ENCODE measurements around the gene ELMO3. TPM values are rescaled to one million over a fixed set of nuclear protein-coding genes. Genes with fewer than 3 reads are reported as not detected.
A peak's percentile ranks its signal among the peaks of the same experiment; 100 is the strongest.

Gene ELMO3
- total RNA-seq, 1 donor from 2014 or later, result 17.5 TPM

GRCh38 chr16:67166598-67167168 is 32.2 kb upstream of the ELMO3 start:
- Histone ChIP-seq H3K27me3 (peaks cover 18% of the 10 kb centered on the region), H3K4me1 (peaks cover 67% of the 10 kb centered on the region)

GRCh38 chr16:67167588-67167987 is 31.3 kb upstream of the ELMO3 start:
- Histone ChIP-seq H3K27me3 (peaks cover 17% of the 10 kb centered on the region), H3K4me3 (no peak overlapping the region), H3K4me1 (peaks cover 58% of the 10 kb centered on the region), H3K9me3 (no peaks in the 10 kb centered on the region), H3K36me3 (no peaks in the 10 kb centered on the region), H3K27ac (no peak overlapping the region)
- DNase-seq (no peak), ATAC-seq (no peak)
- TF ChIP-seq CTCF (IDR thresholded peaks at IDR 0.05), result no peak
- intact Hi-C loops (cut with DNase I), result no loop called here

More at GRCh38 chr16:67166598-67167168, 32.2 kb upstream of the ELMO3 start:
- H3K4me3 ChIP-seq, result no peak overlapping the region
- no peaks in the 10 kb centered on the region for H3K9me3 ChIP-seq
- no peak for ATAC-seq
- intact Hi-C loops (cut with DNase I), result no loop called here
- TF ChIP-seq CTCF (IDR thresholded peaks at IDR 0.05), result no peak
- H3K27ac ChIP-seq, result no peak overlapping the region
- H3K36me3 ChIP-seq, result no peaks in the 10 kb centered on the region
- DNase-seq, result no peak

GRCh38 chr16:67169011-67169451 is 29.9 kb upstream of the ELMO3 start:
- no peak overlapping the region for H3K4me3 ChIP-seq
- no peak for TF ChIP-seq CTCF (IDR thresholded peaks at IDR 0.05)
- H3K27ac ChIP-seq, result no peak overlapping the region
- ATAC-seq, result no peak
- H3K36me3 ChIP-seq, result no peaks in the 10 kb centered on the region
- H3K27me3 ChIP-seq, result peaks cover 7% of the 10 kb centered on the region
- intact Hi-C loops (cut with DNase I), result no loop called here
- H3K9me3 ChIP-seq, result no peaks in the 10 kb centered on the region
- peaks cover 56% of the 10 kb centered on the region for H3K4me1 ChIP-seq
- DNase-seq, result no peak

- Histone ChIP-seq H3K36me3 (no peaks in the 10 kb centered on the region), H3K27me3 (peaks cover 5% of the 10 kb centered on the region), H3K4me1 (peaks cover 56% of the 10 kb centered on the region), H3K4me3 (peak overlapping the region; percentile 57), H3K9me3 (no peaks in the 10 kb centered on the region), H3K27ac (peak overlapping the region; percentile 93)
- ATAC-seq, result no peak
- no peak for DNase-seq
- TF ChIP-seq CTCF (IDR thresholded peaks at IDR 0.05), result peak; percentile 62
- intact Hi-C loops (cut with DNase I), result no loop called here
These were observed 29.2 kb upstream of the ELMO3 start for GRCh38 chr16:67169642-67170167.

GRCh38 chr16:67170168-67170948 is 28.6 kb upstream of the ELMO3 start, which contains the start of gene NOL3:
Gene NOL3 (plus strand): TSS chr16:67170538.
- Histone ChIP-seq H3K4me3 (peak within 1 kb of the TSS; percentile 57), H3K27ac (peak within 1 kb of the TSS; percentile 93), H3K27me3 (no peaks in the 10 kb centered on the region), H3K36me3 (no peaks in the 10 kb centered on the region), H3K4me1 (peaks cover 56% of the 10 kb centered on the region), H3K9me3 (no peaks in the 10 kb centered on the region)
- ATAC-seq, result peak; percentile 70
- intact Hi-C loops (cut with DNase I), result no loop called here
- no peak for TF ChIP-seq CTCF (IDR thresholded peaks at IDR 0.05)
- peak; percentile 94 for DNase-seq

All from upper lobe of right lung (tissue), 1 donor.